ENCODE results near the gene DOC2B.
"Not testable (repeated sequence)": the region's sequence is repeated elsewhere in the genome, so short reads cannot be mapped to it uniquely, and the experiment has no call there.

The DOC2B gene

DNA sequence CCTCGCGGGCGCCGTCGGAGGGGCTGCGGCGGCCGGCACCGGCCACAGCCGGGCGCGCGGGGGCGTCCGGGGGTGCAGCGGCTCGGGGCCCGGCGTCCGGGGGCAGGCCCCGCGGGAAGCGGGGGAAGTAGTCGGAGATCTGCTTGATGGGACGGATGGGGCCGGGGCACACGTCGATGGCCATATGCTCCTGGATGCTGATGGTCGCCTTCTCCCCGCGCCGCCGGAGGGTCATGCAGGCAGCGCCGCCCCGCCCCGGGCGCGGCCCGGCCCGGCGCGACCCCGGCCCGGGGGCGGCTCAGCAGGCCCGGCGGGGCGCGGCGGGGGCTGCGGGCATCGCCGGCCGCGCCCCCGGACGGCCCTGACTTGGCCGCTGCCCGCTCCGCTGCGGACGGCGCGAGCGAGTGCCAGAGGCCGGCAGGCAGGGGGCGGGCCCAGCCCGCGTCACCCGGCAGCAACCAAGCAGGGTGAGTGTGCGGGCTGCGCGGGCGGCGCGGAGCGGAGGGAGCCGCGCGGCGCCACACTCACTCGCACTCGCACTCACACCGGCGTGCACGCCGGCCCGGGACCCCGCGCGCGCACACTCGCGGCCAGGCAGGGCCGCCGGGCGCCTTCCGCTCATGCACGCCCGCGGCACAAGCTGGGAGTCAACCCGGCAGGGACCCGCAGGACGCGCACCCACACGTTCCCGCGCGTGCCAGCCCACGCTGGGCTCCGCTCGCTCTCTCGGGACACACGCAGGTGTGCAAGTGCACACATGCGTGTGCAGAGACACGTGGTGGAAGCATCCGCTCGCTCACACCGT is at the start of gene DOC2B:
Gene DOC2B, minus strand, starts transcription at position 406 of the 805 bp plus-strand sequence. Its CDS starts 171 bp downstream, at position 235.
- DNase-seq (ENCODE audit: low read depth) = no peak

DNA sequence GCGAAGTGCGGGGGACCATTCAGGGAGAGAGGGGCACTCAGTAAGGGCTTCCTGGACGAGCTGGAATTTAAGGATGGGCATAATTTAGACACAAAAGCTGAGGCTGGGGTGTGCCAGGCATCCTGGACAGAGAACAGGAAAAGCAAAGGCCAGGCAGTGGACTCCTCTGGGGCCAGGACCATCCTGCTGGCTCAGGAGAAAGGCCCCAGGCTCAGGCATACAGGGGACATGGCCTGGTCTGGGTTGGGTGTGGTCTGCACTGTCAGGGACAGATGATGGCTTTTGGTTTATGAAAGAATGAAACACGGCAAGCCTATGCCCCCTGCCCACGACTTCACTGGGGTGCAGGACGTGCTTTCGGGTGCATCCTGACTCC is 48.9 kb upstream of the DOC2B start:
- no peak for DNase-seq (ENCODE audit: low read depth)

DNA sequence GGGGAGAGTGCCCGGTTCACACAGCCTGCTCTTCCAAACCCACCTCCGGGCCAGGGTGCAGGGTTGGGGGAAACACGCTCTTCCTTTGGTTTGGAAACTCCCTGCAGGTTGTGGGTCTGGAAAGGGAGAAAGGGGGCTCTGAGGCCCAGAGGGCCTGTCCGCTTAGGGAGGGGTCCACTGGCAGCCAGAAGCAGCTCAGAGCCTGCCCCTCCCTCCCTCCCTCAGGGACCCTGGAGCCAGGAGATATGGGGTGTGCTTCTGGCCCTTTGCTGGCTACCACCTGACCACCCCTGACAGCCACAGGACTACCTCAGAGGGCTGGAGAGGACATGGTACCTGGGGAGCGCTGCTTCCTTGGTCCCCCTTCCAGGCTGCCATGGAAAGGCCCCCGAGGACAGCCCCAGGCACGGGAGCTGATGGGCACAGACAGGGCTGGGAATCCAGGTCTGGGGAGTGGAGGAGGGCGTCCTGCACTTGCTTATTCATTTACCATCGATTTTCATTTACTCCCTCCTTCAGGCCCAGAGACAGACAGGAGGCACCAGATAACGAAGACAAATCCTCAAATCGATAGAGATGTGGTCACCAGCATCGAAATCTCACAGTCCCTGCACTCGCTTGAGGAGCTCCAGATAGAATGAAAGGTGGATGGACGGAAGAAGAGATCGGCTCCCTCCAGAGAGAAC is 48.4 kb upstream of the DOC2B start:
- no peak for DNase-seq (ENCODE audit: low read depth)

DNA sequence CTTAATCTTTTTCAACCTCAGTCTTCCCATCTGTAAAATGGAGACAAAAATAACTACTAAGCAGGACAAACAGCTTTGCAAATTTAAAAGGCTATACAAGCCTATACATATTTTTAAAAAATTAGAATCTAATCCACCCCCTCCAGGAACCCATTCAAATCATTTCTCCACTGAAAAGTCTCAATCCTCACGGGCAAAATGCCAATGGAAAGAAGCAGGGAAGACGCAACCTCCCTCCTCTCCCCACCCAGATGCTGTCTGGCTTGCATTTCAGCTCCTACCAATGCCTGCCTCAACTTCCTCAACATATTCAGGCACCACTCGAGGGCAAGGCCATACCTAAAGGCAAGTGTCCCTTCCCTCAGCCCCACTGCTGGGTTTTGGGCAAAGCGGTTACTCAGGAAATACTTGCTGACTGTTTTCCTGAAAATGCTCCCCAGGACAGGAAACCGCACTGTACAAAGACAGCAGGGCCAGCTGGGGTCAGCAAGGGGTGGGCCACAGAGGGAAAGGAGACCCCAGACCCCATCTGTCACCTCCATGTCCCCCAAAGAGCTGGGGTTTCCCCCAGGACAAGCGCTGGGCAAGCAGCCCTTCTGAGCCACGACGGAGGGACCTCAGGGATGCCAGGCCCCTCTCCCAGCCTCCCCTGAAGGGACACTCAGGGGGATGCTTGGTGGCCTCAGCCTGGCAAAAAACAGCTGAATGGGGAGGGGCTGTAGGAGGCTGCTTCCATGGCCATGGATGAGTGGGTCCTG is 47.7 kb upstream of the DOC2B start:
- no peak for DNase-seq (ENCODE audit: low read depth)

DNA sequence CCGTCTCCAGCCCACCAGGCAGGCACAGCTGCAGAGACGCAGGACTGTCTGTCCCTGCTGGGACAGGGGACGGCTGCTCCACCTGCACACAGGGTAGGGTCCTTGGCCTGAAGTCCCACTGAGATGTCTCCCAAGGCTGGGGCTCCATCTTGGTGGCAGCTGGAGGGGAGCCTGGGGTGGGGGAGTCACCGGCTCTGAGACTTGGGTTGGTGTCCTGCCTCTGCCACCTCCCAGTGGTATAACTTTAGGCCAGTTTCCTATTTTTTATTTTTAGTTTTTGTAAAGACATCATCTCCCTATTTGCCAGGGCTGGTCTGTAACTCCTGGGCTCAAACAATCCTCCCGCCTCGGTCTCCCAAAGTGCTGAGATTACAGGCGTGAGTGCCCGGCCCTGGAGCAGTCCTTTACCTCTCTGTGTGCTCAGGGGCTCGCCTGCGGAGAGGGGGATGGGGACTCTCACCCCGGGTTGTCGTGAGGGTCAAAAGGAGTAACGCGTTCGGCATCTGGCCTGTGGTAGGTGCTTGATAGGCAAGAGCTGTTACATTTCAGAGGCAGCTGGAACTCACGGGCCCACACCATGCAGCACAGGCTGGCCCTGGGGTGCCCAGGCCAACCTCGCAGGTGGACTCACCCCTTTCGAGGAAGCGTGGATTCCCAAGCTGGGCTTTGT is 46.6 kb upstream of the DOC2B start:
- no peak for DNase-seq (ENCODE audit: low read depth)

DNA sequence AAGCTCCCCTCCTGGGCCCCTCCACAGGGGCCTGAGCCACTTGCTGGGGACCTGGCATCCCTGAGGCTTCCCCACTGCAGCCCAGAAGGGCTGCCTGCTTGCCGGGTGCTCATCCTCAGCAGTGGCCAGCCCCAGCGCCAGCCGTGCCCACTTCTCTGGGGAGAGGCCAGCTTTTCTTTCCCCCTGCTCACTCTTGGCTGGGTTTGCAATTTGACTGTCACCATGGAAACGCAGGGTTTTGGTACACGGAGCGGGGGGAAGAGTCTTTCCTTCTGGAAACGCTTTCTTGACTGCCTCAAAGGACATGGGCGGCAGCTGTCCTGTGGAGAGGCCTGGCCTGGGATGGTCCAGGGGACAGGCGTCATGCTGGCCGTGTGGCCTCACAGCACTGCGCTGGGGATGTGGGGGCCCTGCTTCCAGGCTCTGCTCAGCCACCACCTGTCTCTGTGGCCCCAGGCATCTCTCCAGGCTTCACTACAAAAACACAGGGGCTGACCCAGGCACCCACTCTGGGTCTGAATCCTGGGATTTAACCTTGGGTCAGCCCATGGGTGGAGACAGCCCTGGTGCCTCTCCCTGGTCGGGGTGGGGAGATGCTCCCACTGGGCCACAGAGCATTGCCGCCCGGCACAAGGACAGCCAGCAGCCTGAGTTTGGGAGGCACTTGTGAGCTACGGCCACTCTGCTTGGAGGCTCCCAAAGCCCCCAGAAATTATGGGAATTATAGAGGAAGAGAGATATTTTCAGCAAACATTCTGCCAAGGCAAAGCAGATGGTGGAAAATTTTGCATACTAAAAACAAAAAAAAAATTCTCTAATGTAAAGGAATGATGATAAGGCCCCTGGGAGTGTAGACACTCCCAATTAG is 45.9 kb upstream of the DOC2B start:
- DNase-seq (ENCODE audit: low read depth) = no peak

DNA sequence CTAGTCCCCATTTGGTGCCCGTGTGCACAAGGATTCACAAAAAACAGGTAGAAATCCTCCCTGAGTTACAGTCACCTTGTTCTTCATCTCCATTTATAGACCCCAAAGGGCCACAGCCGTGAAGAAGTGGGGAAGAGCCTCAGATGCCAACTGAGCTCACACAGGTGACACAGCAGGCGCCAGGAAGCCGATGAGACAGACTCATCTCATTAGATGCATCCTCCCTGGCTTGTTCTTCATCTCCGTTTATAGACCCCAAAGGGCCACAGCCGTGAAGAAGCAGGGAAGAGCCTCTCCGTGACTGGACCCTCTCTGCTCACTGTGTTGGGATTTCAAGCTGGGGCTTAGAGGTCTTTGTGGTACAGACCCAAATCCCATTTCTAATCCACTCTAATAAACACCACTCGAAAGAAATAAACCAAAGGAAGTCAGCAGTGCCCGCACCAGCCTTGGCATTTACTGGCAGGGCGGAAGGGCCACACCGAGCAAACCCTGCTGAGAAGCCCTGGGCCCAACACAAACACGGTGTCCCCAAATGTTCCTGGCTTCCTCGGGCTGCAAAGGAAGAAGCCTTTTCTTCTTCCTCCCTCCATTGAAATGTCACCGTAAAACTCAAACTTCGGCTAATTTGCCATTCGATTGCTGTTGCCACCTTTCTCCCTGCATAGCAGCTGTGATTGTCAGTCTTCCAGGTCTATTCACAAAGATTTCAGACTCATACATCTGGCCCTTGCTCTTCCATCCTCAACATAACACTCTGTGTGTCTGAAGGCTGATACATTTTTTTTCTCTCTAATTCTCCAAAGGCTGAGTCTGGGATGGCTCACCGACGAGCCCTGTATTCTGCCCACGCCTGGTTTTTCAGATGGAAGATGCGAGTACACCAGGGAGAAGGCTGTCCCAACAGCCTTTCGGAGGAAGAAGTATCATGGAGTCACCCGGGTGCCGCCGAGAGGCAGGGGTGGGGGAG is 44.9 kb upstream of the DOC2B start:
- no peak for DNase-seq (ENCODE audit: low read depth)

DNA sequence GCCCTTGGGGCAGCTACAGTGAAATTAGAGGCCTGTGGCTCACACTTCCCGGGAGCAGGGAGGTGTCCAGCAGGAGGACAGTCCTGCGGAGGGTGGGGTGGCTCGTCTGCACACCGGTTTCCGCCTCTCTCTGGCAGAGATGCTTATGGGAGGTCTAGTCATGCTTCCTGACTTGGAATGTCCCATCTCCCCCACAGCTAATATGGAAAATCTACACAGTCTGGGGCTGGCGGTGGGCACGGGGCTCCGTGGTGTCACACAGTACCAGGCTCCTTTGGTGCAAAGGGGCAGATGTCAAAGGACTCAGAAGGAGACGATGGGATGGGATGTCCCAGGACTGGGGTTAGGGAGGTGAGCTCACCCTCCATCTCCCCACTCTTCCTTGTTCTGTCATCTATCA is 44.1 kb upstream of the DOC2B start:
- DNase-seq (ENCODE audit: low read depth) = no peak

DNA sequence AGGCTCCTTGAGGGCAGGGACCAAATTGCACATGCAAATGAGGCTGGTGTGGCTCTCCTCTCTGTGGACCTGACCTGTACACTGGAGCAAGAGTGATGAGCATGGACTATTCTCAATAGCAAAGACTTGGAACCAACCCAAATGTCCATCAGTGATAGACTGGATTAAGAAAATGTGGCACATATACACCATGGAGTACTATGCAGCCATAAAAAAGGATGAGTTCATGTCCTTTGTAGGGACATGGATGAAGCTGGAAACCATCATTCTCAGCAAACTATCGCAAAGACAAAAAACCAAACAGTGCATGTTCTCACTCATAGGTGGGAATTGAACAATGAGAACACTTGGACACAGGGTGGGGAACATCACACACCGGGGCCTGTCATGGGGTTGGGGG is 43.1 kb upstream of the DOC2B start:
- DNase-seq (ENCODE audit: low read depth) = not testable (repeated sequence)

DNA sequence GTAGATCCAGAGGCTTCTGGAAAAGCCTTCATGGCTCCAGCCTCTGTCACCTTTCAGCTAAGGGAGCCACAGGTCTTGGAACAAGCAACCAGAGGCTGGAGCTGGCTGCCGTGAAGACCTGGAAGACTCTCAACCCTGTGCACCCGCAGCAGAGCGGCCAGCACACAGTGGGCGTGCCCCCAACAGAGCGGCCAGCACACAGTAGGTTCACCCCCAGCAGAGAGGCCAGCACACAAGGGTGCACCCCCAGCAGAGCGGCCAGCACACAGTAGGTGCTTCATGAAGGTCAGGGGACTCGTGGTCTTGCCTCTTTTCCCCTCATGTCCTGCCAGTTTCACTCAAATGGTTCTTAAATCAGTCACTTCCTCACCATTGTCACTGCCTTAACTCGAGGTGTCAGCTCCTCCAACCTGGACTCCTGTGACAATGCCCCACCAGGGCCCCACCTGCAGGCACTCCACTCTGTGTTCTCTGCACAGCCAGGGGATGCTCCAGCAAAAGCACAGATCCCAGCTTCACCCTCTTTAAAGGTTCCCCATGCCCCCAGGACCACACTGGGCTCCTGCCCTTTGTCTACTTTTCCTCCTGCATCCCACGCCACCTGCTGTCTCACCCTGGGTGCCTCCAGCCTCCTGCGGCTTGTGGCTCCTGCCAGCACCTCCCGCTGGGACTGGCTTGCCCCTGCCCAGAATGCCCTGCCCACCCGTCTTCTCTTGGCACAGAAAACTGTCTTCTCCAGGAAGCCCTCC is 42.4 kb upstream of the DOC2B start:
- no peak for DNase-seq (ENCODE audit: low read depth)

DNA sequence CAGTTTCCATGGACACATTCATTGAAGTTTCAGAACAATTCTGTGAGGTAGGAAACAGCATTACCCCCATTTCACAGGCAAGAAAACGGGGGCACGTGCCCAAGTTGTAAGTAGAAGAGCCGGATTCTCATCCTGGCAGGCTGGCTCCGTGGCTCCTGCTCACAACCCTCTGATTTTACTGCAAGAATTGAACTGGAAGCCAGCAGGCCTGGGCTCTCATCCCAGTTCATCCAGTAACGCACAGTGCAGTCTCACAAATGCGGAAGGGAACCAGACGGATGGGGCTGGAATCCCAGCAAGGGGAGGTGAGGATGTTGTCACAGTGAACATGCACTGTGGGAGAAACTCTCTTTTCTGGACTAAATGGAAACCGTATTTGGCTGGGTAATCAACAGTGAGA is 40.7 kb upstream of the DOC2B start:
- DNase-seq (ENCODE audit: low read depth) = no peak

DNA sequence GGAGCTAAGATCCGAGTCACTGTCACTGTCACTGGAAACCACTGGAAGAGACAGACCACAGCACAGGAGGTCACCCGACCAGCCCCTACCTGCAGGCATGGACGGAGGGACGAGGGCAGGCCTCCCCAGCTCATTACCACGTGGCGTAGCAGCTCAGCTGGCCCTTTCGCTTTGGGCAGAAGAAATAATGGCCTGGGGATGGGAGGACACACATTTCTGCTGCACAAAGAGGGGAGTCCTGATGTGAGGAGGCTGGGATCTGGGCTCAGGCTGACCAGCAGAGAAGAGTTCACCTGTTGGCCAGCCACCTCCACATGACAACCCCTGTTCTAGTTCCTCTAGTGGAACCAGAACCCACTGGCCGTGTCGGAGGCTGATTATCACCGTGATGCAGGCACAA is 38.2 kb upstream of the DOC2B start:
- DNase-seq (ENCODE audit: low read depth) = no peak

DNA sequence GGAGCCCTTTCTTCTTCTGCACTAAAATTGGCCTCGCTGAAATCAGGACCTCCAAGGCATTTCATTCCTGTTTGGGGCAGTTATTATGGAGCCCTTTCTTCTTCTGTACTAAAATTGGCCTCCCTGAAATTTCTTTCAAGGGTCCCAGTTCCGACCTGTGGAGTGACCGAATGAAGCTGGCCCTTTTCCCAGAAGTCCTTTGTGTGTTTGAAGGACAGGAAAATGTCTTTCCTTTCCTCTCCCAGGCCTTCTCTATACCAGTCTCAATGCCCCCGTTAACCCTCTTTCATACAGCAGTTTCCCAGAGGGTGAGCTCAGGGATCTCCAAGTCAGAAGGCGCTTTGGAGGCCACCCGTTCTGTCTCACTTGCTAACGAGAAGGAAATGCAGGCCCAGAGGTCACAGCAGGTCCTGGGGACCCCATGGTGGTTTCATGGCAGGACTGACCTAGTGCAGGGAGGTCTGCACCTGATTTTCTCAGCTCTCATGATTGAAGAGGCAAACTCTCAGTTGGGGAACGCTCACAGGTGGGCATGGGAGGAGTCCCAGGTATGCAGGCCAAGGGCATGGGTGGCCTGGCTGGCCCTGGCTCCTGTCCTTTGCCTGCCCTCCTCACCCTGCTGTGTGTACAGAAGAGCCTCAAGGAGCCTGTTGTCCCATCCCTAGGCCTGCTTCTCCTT is 37.1 kb upstream of the DOC2B start:
- DNase-seq (ENCODE audit: low read depth) = no peak

DNA sequence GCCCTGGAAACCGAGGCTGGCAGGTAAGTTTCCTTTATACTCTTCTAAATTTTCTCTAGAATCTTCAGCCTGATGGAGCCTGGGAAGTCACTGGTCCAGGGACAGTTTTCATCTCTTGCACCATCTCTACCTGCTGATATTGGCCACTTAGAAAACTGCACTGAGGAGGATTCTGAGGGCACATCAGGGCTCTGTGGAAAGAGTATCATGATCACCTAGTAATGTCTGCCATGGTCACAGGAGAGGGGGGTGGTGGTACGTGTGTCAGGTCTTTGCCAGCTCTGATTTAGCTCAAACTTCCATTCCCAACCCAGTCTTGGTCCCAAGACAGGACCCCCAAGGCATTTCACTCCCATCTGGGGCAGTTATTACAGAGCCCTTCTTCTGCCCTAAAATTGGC is 35.2 kb upstream of the DOC2B start:
- DNase-seq (ENCODE audit: low read depth) = no peak

DNA sequence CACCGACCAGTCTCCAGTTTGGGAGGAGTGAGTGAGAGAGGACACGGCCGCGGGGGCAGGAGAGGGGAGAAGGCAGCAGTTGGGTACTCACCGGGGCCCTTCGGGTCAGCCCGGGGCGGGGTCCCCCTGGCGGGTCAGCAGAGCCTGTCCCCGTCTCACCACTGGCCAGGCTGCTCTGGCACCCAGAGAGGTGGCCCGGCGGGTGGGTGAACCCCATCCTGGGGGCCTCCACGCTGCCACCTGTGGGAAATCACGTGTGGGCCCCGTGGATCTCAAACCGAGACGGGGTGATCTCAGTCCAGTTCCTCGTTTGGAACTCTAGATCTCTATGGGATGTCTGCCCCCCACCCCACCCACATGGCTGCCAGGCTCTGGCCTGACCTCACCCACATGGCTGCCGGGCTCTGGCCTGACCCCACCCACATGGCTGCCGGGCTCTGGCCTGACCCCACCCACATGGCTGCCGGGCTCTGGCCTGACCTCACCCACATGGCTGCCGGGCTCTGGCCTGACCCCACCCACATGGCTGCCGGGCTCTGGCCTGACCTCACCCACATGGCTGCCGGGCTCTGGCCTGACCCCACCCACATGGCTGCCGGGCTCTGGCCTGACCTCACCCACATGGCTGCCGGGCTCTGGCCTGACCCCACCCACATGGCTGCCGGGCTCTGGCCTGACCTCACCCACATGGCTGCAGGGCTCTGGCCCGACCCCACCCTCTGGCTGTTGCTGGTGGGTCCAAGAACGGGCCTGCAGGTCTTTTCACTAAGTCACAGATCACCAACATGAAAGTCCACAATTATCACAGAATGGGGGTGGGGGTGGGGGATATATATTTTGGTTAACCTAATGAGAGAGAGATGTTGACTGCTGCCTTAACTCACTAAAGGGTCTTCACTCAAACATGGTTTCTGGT is 34.4 kb upstream of the DOC2B start:
- not testable (repeated sequence) for DNase-seq (ENCODE audit: low read depth)

DNA sequence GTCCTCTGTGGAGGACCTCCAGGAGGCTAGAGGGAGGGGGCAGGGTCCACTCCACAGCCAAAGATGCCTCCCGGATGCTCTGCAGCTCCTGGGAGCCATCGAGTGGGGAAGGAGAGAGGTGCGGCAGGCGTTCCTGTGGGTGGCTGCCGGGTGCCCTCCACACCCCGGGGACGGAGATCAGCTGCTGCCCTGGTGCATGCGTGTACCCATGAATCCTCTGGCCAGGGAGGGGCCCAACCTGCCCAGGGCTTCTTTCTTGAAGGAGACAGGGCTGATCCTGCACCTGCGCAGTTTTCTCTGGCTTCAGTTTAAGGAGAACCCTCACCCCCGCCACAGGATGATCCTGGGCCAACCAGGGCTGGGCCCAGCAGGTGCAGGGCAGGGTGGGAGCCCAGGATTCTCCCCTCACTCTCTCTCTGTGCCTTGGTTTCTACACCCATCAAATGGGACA is 33.5 kb upstream of the DOC2B start:
- no peak for DNase-seq (ENCODE audit: low read depth)

DNA sequence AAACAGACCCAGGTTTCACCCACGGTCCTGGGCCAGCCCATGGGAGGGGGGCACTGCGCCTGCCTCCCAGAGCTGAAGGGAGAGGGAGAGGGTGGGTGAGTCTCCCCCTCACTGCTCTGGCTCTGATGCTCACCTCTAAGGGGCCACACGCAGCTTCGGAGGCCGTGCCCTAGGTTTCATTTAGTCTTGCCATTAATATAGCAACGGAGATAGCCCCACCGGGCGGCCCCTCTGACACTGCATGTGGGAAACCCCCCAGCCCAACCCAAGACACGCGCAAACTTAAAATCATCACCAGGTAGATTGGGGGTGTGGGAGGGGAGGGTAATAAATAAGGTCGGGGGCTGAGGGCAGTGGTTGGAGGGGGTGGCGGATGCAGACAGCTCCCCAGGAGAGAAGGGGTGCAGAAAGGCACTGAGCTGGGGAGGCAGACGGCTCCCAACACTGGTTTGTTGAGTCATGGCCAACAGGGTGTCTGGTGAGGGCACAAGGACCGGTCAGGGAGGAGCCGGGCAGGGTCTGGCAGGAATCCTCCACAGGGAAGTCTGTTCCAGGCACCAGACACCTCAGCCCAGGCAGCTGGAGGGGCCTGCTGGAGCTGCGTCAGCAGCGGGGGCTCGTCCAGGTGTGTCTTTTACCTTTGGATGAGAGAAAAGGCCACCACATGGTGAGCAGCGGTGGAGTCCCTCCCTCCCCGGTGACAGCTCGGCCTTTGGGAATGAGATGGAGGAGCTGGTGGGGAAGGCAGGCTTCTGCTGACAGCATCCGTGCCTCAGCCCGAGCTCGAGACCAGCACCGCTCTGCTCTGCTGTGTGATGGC is 32.0 kb upstream of the DOC2B start:
- no peak for DNase-seq (ENCODE audit: low read depth)
